Kidney (tissue), 14 donors: ENCODE results near the gene KCNA5. TPM values are rescaled to one million over a fixed set of nuclear protein-coding genes. Genes with fewer than 3 reads are reported as not detected.

Experiments
- DNase-seq, 5 donors: peaks; one replicate each; pipeline ENCODE4 v3.0.0-alpha.2; 2013 to 2020
- FAIRE-seq: peaks from 2 replicates; lab custom pipeline; 2012; peaks lifted over from hg19 to GRCh38; lab: Jason Lieb, UNC
- H3K27ac ChIP-seq, 2 donors: one replicate each; pipeline ENCODE4 v1.7.0; 2013; ENCODE audit warnings: low read depth in 2 of 2, low read length in 2 of 2, inconsistent platforms in 1 of 2
- H3K27me3 ChIP-seq: one replicate; pipeline ENCODE4 v1.7.1; 2013; ENCODE audit warnings: low read length, inconsistent platforms; ENCODE audit not compliant: control insufficient read depth, insufficient read depth
- H3K36me3 ChIP-seq, 3 donors: one replicate each; pipeline versions ENCODE4 v1.7.0 to v1.7.1; 2013; ENCODE audit warnings: low read length in 3 of 3, control low read depth in 1 of 3, inconsistent platforms in 1 of 3; ENCODE audit not compliant: insufficient read depth in 3 of 3, control insufficient read depth in 2 of 3
- H3K4me1 ChIP-seq, 3 donors: one replicate each; pipeline versions ENCODE4 v1.7.0 to v1.7.1; 2013; ENCODE audit warnings: low read length in 3 of 3, inconsistent platforms in 1 of 3, low read depth in 1 of 3; ENCODE audit not compliant: control insufficient read depth in 2 of 3, insufficient read depth in 2 of 3
- H3K4me3 ChIP-seq, 3 donors: one replicate each; pipeline versions ENCODE4 v1.7.0 to v1.8.1; 2013; ENCODE audit warnings: low read length in 3 of 3, control low read depth in 1 of 3, inconsistent platforms in 1 of 3
- H3K9ac ChIP-seq, 3 donors: one replicate each; pipeline versions ENCODE4 v1.7.0 to v1.7.1; 2013; ENCODE audit warnings: low read length in 3 of 3, control low read depth in 1 of 3, inconsistent platforms in 1 of 3
- H3K9me3 ChIP-seq, 3 donors: one replicate each; pipeline versions ENCODE4 v1.7.0 to v1.7.1; 2013; ENCODE audit warnings: low read length in 3 of 3, control low read depth in 1 of 3, inconsistent platforms in 1 of 3; ENCODE audit not compliant: control insufficient read depth in 2 of 3, insufficient read depth in 1 of 3
- CTCF ChIP-seq: IDR thresholded peaks from 3 replicates; pipeline ENCODE4 v1.5.1; 2012; ENCODE audit warnings: mild to moderate bottlenecking, moderate library complexity, borderline replicate concordance; ENCODE audit not compliant: insufficient read depth; ENCODE audit errors: extremely low read depth
- intact Hi-C: fragments of 100-400 bp; cut with DNase I; formaldehyde crosslinking; loops from one replicate; pipeline ENCODE4 v1.11.1; 2022
- polyA plus RNA-seq: library from polyadenylated mRNA; stranded (reverse); fragments of 350-450 nt; fragmentation: Illumina TruSeq; extraction: RNeasy Lipid Tissue Mini Kit (QIAGEN cat#74804); gene quantifications from one replicate; pipeline ENCODE4 v1.2.3, GENCODE V29; 2014; ENCODE audit warnings: low read depth, low replicate concordance; ENCODE audit not compliant: insufficient read depth
- total RNA-seq: library from RNA; stranded (reverse); fragmentation: NEBNext Ultra II Directional; extraction: Animal tissue kit (Norgen Biotek cat#: 25700); gene quantifications from one replicate; pipeline ENCODE4 v1.2.1, GENCODE V29; 2021
- donor health status: control.
- donor health status: control.
- donor health status: control.
- donor health status: control.
- donor health status: control.
- donor health status: DM: yes; HTN: yes; CAD: no.
- donor health status: Normal renal cell carcinoma (clear cell type).

The KCNA5 gene
- total and polyA plus RNA-seq, 2 donors from 2014 or later = 1.8 to 2.9 TPM

GRCh38 chr12:5088586-5089264 lies 45.0 kb downstream of the KCNA5 start:
- intact Hi-C loops = no loop called here
- H3K4me1 ChIP-seq = no peaks in the 10 kb centered on the region
- DNase-seq = peak in 1 of 5 donors; percentile 57
- no peaks in the 10 kb centered on the region for H3K9me3 ChIP-seq
- no peak for TF ChIP-seq CTCF
- H3K36me3 ChIP-seq = no peaks in the 10 kb centered on the region
- H3K27me3 ChIP-seq = no peaks in the 10 kb centered on the region
- H3K27ac ChIP-seq = no peak overlapping the region
- no peak overlapping the region for H3K4me3 ChIP-seq
- FAIRE-seq = no peak
- no peak overlapping the region for H3K9ac ChIP-seq

- no peak for TF ChIP-seq CTCF
- no peak overlapping the region for H3K27ac ChIP-seq
- no peaks in the 10 kb centered on the region for H3K36me3 ChIP-seq
- FAIRE-seq (no peak), DNase-seq (no peak)
- H3K9me3 ChIP-seq = no peaks in the 10 kb centered on the region
- no peaks in the 10 kb centered on the region for H3K4me1 ChIP-seq
- no peaks in the 10 kb centered on the region for H3K27me3 ChIP-seq
- intact Hi-C loops = no loop called here
- no peak overlapping the region for H3K9ac ChIP-seq
- no peak overlapping the region for H3K4me3 ChIP-seq
These were observed 50.9 kb downstream of the KCNA5 start for GRCh38 chr12:5094551-5094950.

- Histone ChIP-seq H3K36me3 (no peaks in the 10 kb centered on the region), H3K4me1 (no peaks in the 10 kb centered on the region), H3K9ac (no peak overlapping the region), H3K9me3 (no peaks in the 10 kb centered on the region), H3K4me3 (no peak overlapping the region), H3K27me3 (no peaks in the 10 kb centered on the region), H3K27ac (no peak overlapping the region)
- FAIRE-seq = no peak
- intact Hi-C loops = no loop called here
- no peak for DNase-seq
- TF ChIP-seq CTCF = no peak
These were observed 51.3 kb downstream of the KCNA5 start for GRCh38 chr12:5094986-5095385.

Other genes starting within 250 kb of the KCNA5 start
- not detected for gene KCNA1, start 134.0 kb upstream of the KCNA5 start, total RNA-seq
- gene KCNA1, start 134.0 kb upstream of the KCNA5 start, polyA plus RNA-seq = not detected